Activated T-cell treated with anti-CD3 and anti-CD28 coated beads, Interleukin-2, amount 50 U/mL, for 48 hours (primary cell): ENCODE results near the gene NCAPH2.
"Not testable (repeated sequence)": the region's sequence is repeated elsewhere in the genome, so short reads cannot be mapped to it uniquely, and the experiment has no call there.

Experiments
- DNase-seq, 2 experiments: peaks; one replicate each; pipeline ENCODE4 v3.0.0-alpha.2; 2020

NCAPH2 gene

DNA sequence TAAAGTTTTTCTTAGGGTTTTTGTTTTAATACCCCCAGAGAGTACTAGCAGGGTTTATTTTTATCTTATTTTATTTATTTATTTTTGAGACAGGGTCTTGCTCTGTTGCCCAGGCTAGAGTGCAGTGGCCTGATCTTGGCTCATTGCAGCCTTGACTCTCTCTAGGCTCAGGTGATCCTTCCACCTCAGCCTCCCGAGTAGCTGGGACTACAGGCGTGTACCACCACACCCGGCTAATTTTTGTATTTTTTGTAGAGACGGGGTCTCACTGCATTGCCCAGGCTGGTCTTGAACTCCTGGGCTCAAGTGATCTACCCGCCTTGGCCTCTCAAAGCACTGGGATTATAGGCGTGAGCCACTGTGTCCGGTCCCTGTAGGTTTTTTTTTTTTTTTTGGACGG is 12.2 kb downstream of the NCAPH2 start:
- DNase-seq: not testable (repeated sequence)

- no peak for DNase-seq
Observed at GRCh38 chr22:50520826-50521453, 12.9 kb downstream of the NCAPH2 start.

DNA sequence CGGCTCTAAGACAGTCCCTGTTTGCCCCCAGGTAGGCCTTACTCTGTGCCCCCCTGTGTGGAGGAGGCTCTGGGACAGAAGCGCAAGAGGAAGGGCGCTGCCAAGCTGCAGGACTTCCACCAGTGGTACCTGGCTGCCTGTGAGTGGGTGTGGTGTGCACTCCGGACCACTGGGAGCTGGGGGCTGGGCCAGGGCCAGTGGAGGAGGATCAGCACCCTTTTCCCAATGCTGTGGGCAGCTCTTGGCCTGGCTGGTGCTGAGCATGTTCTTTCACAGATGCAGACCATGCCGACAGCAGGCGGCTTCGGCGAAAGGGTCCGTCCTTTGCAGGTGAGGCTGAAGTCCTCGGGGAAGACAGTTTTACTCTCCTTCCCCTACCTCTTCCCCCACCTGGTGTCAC is 13.7 kb downstream of the NCAPH2 start:
- DNase-seq: no peak

- DNase-seq: no peak
Observed at GRCh38 chr22:50522208-50522805, 14.3 kb downstream of the NCAPH2 start.

- no peak for DNase-seq
Observed at GRCh38 chr22:50522806-50523438, 14.9 kb downstream of the NCAPH2 start.

GRCh38 chr22:50523458-50523805 is 15.4 kb downstream of the NCAPH2 start:
- no peak for DNase-seq

GRCh38 chr22:50523806-50524675 is 16.0 kb downstream of the NCAPH2 start:
- DNase-seq: peak in 1 of 2 experiments; percentile 32

DNA sequence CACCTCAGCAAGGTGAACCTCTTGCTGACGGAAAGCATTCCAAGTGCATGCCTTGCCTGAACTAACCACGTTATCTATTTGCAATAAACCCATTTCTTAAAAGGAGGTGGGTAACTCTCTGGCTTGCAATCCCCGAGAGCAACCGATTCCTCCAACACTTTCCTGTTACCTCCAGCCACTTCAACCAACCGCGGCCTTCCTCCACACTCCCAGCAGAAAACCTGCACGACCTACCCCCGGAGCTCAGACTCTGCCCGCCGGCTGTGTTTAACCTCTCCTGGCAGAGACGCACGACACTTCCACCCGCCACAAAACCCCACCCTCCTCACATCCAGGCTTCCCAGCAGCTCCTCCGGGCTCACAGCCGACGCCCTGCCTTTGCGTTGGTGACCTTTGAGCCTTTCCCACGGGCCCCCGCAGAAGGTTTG is 16.7 kb downstream of the NCAPH2 start:
- DNase-seq: peak; percentile 40 to 49

GRCh38 chr22:50525104-50525857 is 17.3 kb downstream of the NCAPH2 start, which contains the start of gene SCO2:
SCO2 (minus strand) TSS chr22:50525598; CDS start chr22:50524411, 1,187 bp downstream.
- DNase-seq: peak; percentile 97 to 98

DNA sequence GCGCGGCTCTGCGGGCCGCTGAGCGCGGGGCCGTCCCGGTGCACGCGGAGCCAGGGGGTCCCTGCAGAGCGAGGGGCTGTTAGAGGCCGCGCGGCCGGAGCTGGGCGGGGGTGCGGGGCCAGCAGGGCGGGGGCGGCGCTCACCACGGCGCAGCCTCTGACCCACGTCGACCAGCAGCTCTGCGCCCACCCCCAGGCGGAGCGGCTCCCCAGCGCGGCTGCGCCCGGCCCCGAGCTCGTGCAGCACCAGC is 17.8 kb downstream of the NCAPH2 start:
- no peak for DNase-seq

GRCh38 chr22:50526108-50526833 is 18.2 kb downstream of the NCAPH2 start:
- peak; percentile 91 to 92 for DNase-seq

- peak; percentile 73 to 78 for DNase-seq
Observed at GRCh38 chr22:50526834-50527801, 19.1 kb downstream of the NCAPH2 start.

GRCh38 chr22:50527921-50528681 is 20.1 kb downstream of the NCAPH2 start:
- no peak for DNase-seq

DNA sequence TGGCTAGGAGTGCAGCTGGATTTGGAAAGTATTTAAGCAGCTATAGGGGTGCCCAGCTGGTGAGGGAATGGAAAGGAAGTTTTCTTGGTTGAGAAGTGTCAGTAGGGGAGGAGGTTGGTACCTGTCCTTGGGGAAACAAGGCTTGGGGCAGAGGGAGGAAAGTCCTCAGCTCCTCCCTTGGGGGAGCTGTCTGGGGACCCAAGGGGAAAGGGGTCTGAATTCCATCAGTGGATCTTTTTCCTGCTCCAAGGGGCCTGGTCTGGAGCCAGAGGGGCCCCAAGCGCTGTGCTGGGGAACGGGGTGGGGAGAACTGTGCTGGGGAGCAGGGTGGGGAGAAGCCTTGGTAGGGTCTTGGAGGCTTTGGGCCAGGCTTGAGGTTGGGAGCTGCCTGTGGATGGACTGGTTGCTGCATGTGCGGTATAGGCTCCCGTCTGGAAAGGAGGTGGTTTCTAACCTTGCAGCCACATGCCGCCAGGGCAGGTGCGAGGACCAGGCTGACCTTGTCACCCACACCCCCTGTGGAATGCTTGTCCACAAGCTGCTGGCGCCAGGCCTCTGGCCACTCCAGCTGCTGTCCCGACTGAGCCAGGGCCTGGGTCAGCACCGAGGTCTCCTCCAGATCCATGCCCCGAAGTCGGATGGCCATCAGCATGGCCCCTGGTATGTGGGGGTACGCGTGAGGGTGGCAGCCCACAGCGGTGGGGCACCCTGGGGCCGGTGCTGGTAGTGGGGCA is 20.8 kb downstream of the NCAPH2 start:
- peak; percentile 34 to 45 for DNase-seq

DNA sequence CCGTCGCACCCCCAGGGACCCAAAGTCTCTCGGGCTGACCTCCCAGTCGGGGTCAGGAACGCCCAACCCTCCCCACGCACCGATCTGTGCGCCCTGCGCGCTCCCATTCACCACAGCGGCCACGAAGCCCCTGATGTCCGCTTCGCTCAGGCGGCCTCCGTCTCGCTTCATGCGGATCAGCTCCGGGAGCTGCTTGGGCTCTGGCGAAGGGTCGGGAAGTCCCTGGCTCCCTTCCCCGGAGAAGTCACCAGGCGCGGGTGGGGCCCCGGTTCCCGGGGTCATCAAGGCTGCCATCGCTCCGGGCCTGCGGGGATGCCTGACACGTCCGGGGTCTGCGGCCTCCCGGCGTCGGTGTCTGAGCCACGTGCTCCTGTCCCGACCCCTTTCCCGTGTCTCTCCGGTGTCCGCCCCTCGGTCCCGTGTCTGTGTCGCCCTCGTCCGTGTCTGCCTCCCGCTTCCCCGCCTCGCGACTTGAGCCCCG is 21.4 kb downstream of the NCAPH2 start:
- no peak for DNase-seq

- peak; percentile 80 to 84 for DNase-seq
Observed at GRCh38 chr22:50529897-50530579, 22.0 kb downstream of the NCAPH2 start, which contains the start of gene TYMP. TYMP (minus strand) TSS chr22:50530012; CDS start chr22:50529709, 303 bp downstream.

GRCh38 chr22:50530580-50530876 is 22.5 kb downstream of the NCAPH2 start:
- DNase-seq: no peak

DNA sequence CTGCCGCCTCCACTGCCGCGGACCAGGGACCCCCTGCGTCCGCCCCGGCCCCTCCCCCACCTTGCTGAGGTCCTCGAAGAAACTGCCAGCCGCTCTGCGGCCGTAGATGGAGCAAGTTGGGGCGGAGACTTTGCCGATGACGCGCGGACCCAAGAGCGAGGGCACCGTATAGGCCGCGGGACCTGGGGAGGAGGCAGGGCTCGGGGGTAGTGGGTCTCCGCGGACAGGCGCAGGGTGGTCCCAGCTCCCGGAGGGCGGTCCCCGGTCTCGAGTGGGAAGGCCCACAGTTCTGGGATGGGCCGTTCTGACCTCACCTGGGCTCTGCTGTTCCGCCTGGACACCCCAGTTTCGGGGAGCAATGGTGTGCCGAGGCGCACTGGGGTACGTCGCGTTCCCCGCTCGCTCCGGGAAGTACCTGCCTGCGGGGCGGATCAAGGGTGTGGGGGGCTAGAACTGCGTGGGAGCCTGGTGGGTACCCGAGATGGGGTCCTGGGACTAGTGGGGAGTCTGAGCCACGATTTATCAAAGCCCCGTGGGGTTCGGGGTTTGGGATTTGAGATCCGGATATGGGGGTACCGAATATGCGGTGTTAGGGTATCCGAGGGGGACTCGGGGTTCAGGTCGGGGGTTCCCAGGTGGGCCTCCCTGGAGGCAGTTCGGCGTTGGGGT is 23.0 kb downstream of the NCAPH2 start:
- peak; percentile 88 to 90 for DNase-seq
